ENCODE data around the gene CHRNA4. TPM values are rescaled to one million over a fixed set of nuclear protein-coding genes. Genes with fewer than 3 reads are reported as not detected.

The CHRNA4 gene
- total and polyA plus RNA-seq, 2 of the 4 experiments (the other 2 are of a cell fraction): not detected

DNA sequence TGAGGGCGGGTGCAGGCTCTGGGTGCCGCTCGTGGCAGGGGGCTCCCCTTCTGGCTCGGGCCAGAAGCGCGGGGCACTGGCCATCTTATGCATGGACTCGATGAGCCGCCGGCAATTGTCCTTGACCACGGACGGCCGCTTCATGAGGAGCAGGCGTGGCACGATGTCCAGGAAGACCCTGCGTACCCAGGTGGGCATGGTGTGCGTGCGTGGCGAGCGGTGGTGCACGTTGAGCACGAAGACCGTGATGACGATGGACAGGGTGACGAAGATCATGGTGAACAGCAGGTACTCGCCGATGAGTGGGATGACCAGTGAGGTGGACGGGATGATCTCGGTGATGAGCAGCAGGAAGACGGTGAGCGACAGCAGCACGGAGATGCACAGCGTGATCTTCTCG is 11.0 kb downstream of the CHRNA4 start:
- DNase-seq: no peak
- H3K9me3 ChIP-seq (ENCODE audit: control insufficient read depth, insufficient read depth, low read length): peaks cover 3% of the 10 kb centered on the region; the same call in 1 of the 2 replicates
- H3K27me3 ChIP-seq (ENCODE audit: control insufficient read depth, insufficient read depth, low read length): peaks cover 20% of the 10 kb centered on the region; the same call in 1 of the 2 replicates
- intact Hi-C loops (cut with micrococcal nuclease) (no loop called here), in situ Hi-C loops (cut with MboI; ENCODE audit: low sequenced_read_pairs) (no loop called here), dilution Hi-C loops (cut with HindIII; ENCODE audit: low sequenced_read_pairs, unreplicated experiment) (no loop called here)
- no peak overlapping the region for H3K4ac ChIP-seq (ENCODE audit: low read depth, low read length)
- H3K4me3 ChIP-seq (ENCODE audit: insufficient read depth, low read depth, low read length): no peak overlapping the region
- H3K27ac ChIP-seq (ENCODE audit: insufficient read depth, low read length): no peak overlapping the region
- ATAC-seq (ENCODE audit: low read depth): no peak
- TF ChIP-seq SMC3 (IDR thresholded peaks at IDR 0.05; ENCODE audit: low read depth, low read length) (no peak), CHD1 (IDR thresholded peaks at IDR 0.05; ENCODE audit: low read depth, low read length) (no peak), POLR2A (IDR thresholded peaks at IDR 0.05; ENCODE audit: low read depth, low read length) (no peak), BHLHE40 (IDR thresholded peaks at IDR 0.05; ENCODE audit: low read depth, low read length) (no peak), RCOR1 (IDR thresholded peaks at IDR 0.05; ENCODE audit: insufficient replicate concordance, low read length) (no peak), MAFK (IDR thresholded peaks at IDR 0.05; ENCODE audit: low read depth, low read length) (no peak), FOS (IDR thresholded peaks at IDR 0.05; ENCODE audit: low read depth, low read length) (no peak), RFX5 (IDR thresholded peaks at IDR 0.05; ENCODE audit: low read depth, low read length) (no peak), RAD21 (IDR thresholded peaks at IDR 0.05; ENCODE audit: low read length) (no peak), MXI1 (IDR thresholded peaks at IDR 0.05; ENCODE audit: borderline replicate concordance, low read depth, low read length) (no peak), CEBPB (IDR thresholded peaks at IDR 0.05; ENCODE audit: low read depth, low read length) (no peak), MAZ (IDR thresholded peaks at IDR 0.05; ENCODE audit: borderline replicate concordance, low read depth, low read length) (no peak), NFE2L2 (IDR thresholded peaks at IDR 0.05; ENCODE audit: low read depth, low read length) (no peak)
- TF ChIP-seq, protein P1, sequence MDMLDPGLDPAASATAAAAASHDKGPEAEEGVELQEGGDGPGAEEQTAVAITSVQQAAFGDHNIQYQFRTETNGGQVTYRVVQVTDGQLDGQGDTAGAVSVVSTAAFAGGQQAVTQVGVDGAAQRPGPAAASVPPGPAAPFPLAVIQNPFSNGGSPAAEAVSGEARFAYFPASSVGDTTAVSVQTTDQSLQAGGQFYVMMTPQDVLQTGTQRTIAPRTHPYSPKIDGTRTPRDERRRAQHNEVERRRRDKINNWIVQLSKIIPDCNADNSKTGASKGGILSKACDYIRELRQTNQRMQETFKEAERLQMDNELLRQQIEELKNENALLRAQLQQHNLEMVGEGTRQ (IDR thresholded peaks at IDR 0.05; ENCODE audit: low read depth, low read length): no peak
- TF ChIP-seq, protein P2, sequence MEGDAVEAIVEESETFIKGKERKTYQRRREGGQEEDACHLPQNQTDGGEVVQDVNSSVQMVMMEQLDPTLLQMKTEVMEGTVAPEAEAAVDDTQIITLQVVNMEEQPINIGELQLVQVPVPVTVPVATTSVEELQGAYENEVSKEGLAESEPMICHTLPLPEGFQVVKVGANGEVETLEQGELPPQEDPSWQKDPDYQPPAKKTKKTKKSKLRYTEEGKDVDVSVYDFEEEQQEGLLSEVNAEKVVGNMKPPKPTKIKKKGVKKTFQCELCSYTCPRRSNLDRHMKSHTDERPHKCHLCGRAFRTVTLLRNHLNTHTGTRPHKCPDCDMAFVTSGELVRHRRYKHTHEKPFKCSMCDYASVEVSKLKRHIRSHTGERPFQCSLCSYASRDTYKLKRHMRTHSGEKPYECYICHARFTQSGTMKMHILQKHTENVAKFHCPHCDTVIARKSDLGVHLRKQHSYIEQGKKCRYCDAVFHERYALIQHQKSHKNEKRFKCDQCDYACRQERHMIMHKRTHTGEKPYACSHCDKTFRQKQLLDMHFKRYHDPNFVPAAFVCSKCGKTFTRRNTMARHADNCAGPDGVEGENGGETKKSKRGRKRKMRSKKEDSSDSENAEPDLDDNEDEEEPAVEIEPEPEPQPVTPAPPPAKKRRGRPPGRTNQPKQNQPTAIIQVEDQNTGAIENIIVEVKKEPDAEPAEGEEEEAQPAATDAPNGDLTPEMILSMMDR (conservative IDR thresholded peaks at IDR 0.05; ENCODE audit: low read depth, low read length): no peak
- TF ChIP-seq, protein P3, sequence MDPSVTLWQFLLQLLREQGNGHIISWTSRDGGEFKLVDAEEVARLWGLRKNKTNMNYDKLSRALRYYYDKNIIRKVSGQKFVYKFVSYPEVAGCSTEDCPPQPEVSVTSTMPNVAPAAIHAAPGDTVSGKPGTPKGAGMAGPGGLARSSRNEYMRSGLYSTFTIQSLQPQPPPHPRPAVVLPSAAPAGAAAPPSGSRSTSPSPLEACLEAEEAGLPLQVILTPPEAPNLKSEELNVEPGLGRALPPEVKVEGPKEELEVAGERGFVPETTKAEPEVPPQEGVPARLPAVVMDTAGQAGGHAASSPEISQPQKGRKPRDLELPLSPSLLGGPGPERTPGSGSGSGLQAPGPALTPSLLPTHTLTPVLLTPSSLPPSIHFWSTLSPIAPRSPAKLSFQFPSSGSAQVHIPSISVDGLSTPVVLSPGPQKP (IDR thresholded peaks at IDR 0.05; ENCODE audit: borderline replicate concordance, low read depth, low read length): no peak
- no peak overlapping the region for H2AK5ac ChIP-seq (ENCODE audit: low read depth, low read length)
- H4K8ac ChIP-seq (ENCODE audit: low read depth in 2 of 2, low read length in 2 of 2): no peak overlapping the region
- POLR2A ChIA-PET (ENCODE audit: unreplicated experiment): no interaction called here
- H3K4me1 ChIP-seq (ENCODE audit: control insufficient read depth, insufficient read depth, low read length): no peaks in the 10 kb centered on the region
- H3K18ac ChIP-seq (ENCODE audit: low read depth, low read length): no peak overlapping the region
- H3K56ac ChIP-seq (ENCODE audit: extremely low read depth, insufficient read depth, low read length): no peak overlapping the region
- 94% methylated on average over 33 of the region's 33 CpGs; no CpG with 5 or more reads in 1 of the 2 experiments for WGBS, 2 experiments (ENCODE audit: extremely low coverage in 2 of 2, insufficient read length in 1 of 2)
- no peak overlapping the region for H2BK15ac ChIP-seq (ENCODE audit: low read depth, low read length)
- no peak overlapping the region for H2AK9ac ChIP-seq (replicated peaks; ENCODE audit: low read depth, low read length, poor library complexity)
- H4K5ac ChIP-seq (ENCODE audit: low read depth, low read length): no peak overlapping the region
- H3K9ac ChIP-seq (ENCODE audit: low read depth, low read length): no peak overlapping the region
- no peak overlapping the region for H4K91ac ChIP-seq (ENCODE audit: insufficient read depth, low read depth, low read length)
- no peaks in the 10 kb centered on the region for H3K9me1 ChIP-seq (ENCODE audit: insufficient read depth, low read length)
- CTCF ChIA-PET: interaction anchor here (0.5 kb wide), 1 partner anchor 41 kb away, joined by 3 read pairs; no protein-coding TSS in a partner anchor
- H4K20me1 ChIP-seq (ENCODE audit: insufficient read depth, low read length): no peaks in the 10 kb centered on the region
- H2BK20ac ChIP-seq (ENCODE audit: low read depth, low read length): no peak overlapping the region
- H2AFZ ChIP-seq (replicated peaks; ENCODE audit: low read length, poor library complexity): no peak overlapping the region
- BruUV-seq (replicated peaks): no TSS peak
- H3K23ac ChIP-seq (ENCODE audit: low read depth, low read length): no peak overlapping the region
- no peaks in the 10 kb centered on the region for H3K36me3 ChIP-seq (ENCODE audit: control insufficient read depth, insufficient read depth, low read length)
- H3K79me1 ChIP-seq (ENCODE audit: low read depth in 1 of 2, low read length in 2 of 2): no peaks in the 10 kb centered on the region
- H3K14ac ChIP-seq (replicated peaks; ENCODE audit: low read depth, low read length): no peak overlapping the region
- no peak overlapping the region for H3K4me2 ChIP-seq (ENCODE audit: low read depth, low read length)
- H2BK120ac ChIP-seq (ENCODE audit: low read depth, low read length): no peak overlapping the region
- no peak overlapping the region for H2BK5ac ChIP-seq (ENCODE audit: low read depth, low read length, poor library complexity, severe bottlenecking)
